ENCODE data around the gene PLEKHG4B. TPM values are rescaled to one million over a fixed set of nuclear protein-coding genes. Genes with fewer than 3 reads are reported as not detected.
"Not testable (repeated sequence)": the region's sequence is repeated elsewhere in the genome, so short reads cannot be mapped to it uniquely, and the experiment has no call there.

Gene PLEKHG4B
- total RNA-seq, 2 donors from 2014 or later = 0.05 to 0.17 TPM

GRCh38 chr5:192970-193831 lies 101.2 kb downstream of the PLEKHG4B start:
- Histone ChIP-seq H3K27me3 (peaks cover 8% of the 10 kb centered on the region), H3K4me1 (no peaks in the 10 kb centered on the region), H3K36me3 (no peaks in the 10 kb centered on the region), H3K9me3 (no peaks in the 10 kb centered on the region), H3K9ac (ENCODE audit: low read depth in 2 of 2, low read length in 2 of 2) (no peak overlapping the region), H3K27ac (no peak overlapping the region), H3K4me3 (no peak overlapping the region)
- no peak for TF ChIP-seq CTCF (IDR thresholded peaks at IDR 0.05)
- DNase-seq = no peak
- intact Hi-C loops (cut with DNase I) = no loop called here

GRCh38 chr5:194102-194501 lies 102.1 kb downstream of the PLEKHG4B start:
- no peak for TF ChIP-seq CTCF (IDR thresholded peaks at IDR 0.05)
- H3K4me1 ChIP-seq = no peaks in the 10 kb centered on the region
- H3K27me3 ChIP-seq = peaks cover 8% of the 10 kb centered on the region
- DNase-seq = no peak
- H3K36me3 ChIP-seq = no peaks in the 10 kb centered on the region
- H3K9me3 ChIP-seq = no peaks in the 10 kb centered on the region
- H3K27ac ChIP-seq = no peak overlapping the region
- no peak overlapping the region for H3K9ac ChIP-seq (ENCODE audit: low read depth in 2 of 2, low read length in 2 of 2)
- H3K4me3 ChIP-seq = no peak overlapping the region
- intact Hi-C loops (cut with DNase I) = no loop called here

GRCh38 chr5:194603-195209 lies 102.7 kb downstream of the PLEKHG4B start:
- no peaks in the 10 kb centered on the region for H3K9me3 ChIP-seq
- H3K4me3 ChIP-seq = no peak overlapping the region
- H3K4me1 ChIP-seq = no peaks in the 10 kb centered on the region
- no peak overlapping the region for H3K9ac ChIP-seq (ENCODE audit: low read depth in 2 of 2, low read length in 2 of 2)
- intact Hi-C loops (cut with DNase I) = no loop called here
- H3K27ac ChIP-seq = no peak overlapping the region
- peaks cover 8% of the 10 kb centered on the region for H3K27me3 ChIP-seq
- no peaks in the 10 kb centered on the region for H3K36me3 ChIP-seq
- TF ChIP-seq CTCF (IDR thresholded peaks at IDR 0.05) = no peak
- DNase-seq = no peak

GRCh38 chr5:195401-196160 lies 103.6 kb downstream of the PLEKHG4B start:
- H3K9ac ChIP-seq (ENCODE audit: low read depth in 2 of 2, low read length in 2 of 2) = no peak overlapping the region
- H3K4me3 ChIP-seq = no peak overlapping the region
- intact Hi-C loops (cut with DNase I) = no loop called here
- TF ChIP-seq CTCF (IDR thresholded peaks at IDR 0.05) = no peak
- no peak overlapping the region for H3K27ac ChIP-seq
- H3K27me3 ChIP-seq = peaks cover 8% of the 10 kb centered on the region
- no peaks in the 10 kb centered on the region for H3K4me1 ChIP-seq
- no peak for DNase-seq
- no peaks in the 10 kb centered on the region for H3K36me3 ChIP-seq
- no peaks in the 10 kb centered on the region for H3K9me3 ChIP-seq

GRCh38 chr5:196350-196749 lies 104.4 kb downstream of the PLEKHG4B start:
- no peaks in the 10 kb centered on the region for H3K9me3 ChIP-seq
- no peak for TF ChIP-seq CTCF (IDR thresholded peaks at IDR 0.05)
- intact Hi-C loops (cut with DNase I) = no loop called here
- peaks cover 6% of the 10 kb centered on the region for H3K27me3 ChIP-seq
- no peak overlapping the region for H3K9ac ChIP-seq (ENCODE audit: low read depth in 2 of 2, low read length in 2 of 2)
- no peak overlapping the region for H3K27ac ChIP-seq
- no peak for DNase-seq
- no peaks in the 10 kb centered on the region for H3K36me3 ChIP-seq
- no peaks in the 10 kb centered on the region for H3K4me1 ChIP-seq
- H3K4me3 ChIP-seq = no peak overlapping the region

GRCh38 chr5:197031-197430 lies 105.1 kb downstream of the PLEKHG4B start:
- H3K27me3 ChIP-seq; H3K4me1 ChIP-seq; H3K36me3 ChIP-seq; H3K9me3 ChIP-seq; H3K4me3 ChIP-seq; intact Hi-C loops (cut with DNase I); H3K27ac ChIP-seq; H3K9ac ChIP-seq (ENCODE audit: low read depth in 2 of 2, low read length in 2 of 2): not testable (repeated sequence)
- DNase-seq = peak; percentile 35

Measured in colonic mucosa (tissue), 4 donors.